K562 (cell line): Measurements from ENCODE around the gene VAC14. TPM values are rescaled to one million over a fixed set of nuclear protein-coding genes. Genes with fewer than 3 reads are reported as not detected.

ENCODE experiments used
- ATAC-seq: fragments of 200-7000 bp; cut with Tn5 transposase; 3 replicates; pipeline ENCODE4 v1.9.1; 2020; ENCODE audit warnings: moderate library complexity
- BruUV-seq: library from RNA; stranded (reverse); fragments of 400-500 nt; replicated peaks from 2 replicates; lab custom pipeline; 2021; lab: Mats Ljungman, UMichigan
- CTCF ChIA-PET: fragments of 300-600 bp; formaldehyde crosslinking; extraction: SDS; loops from one replicate; lab custom pipeline; 2021; ENCODE audit warnings: low intra/inter-chr PET ratio; lab: Yijun Ruan, JAX
- POLR2A ChIA-PET: fragments of 300-600, 350-650 bp; sonication (Branson Sonifier 250); formaldehyde crosslinking; extraction: SDS; loops from one replicate; lab custom pipeline; 2021; ENCODE audit warnings: antibody characterized with exemption, inconsistent platforms; lab: Yijun Ruan, JAX
- DNase-seq, 4 experiments: peaks; one replicate each; pipeline versions ENCODE4 v3.0.0 to v3.0.0-alpha.2; 2011 to 2018; ENCODE audit warnings: low spot score in 3 of 4, mixed read lengths in 3 of 4; ENCODE audit errors: extremely low read depth in 1 of 4
- FAIRE-seq: peaks from 2 replicates; lab custom pipeline; 2011; peaks lifted over from hg19 to GRCh38; lab: Jason Lieb, UNC
- H2AFZ ChIP-seq: 2 replicates; pipeline ENCODE4 v1.6.0; 2011; ENCODE audit warnings: low read depth, low read length, control low read depth, inconsistent platforms
- H3K27ac ChIP-seq: fragments of 200-600 bp; 3 replicates; pipeline ENCODE4 v1.8.0; 2011; ENCODE audit warnings: low read depth, mild to moderate bottlenecking, control low read depth, inconsistent platforms, low read length, moderate library complexity, mixed read lengths; ENCODE audit errors: extremely low read depth
- H3K27me3 ChIP-seq, 2 experiments: fragments of 300-600 bp in 1 of 2; 2 replicates in 1 of 2; 3 replicates in 1 of 2; pipeline versions ENCODE4 v1.6.0 to v1.8.0; 2011; ENCODE audit warnings: inconsistent platforms in 2 of 2, low read length in 2 of 2, mild to moderate bottlenecking in 1 of 2, mixed read lengths in 1 of 2, moderate library complexity in 1 of 2; ENCODE audit not compliant: control insufficient read depth in 2 of 2, insufficient read depth in 2 of 2
- H3K36me3 ChIP-seq: fragments of 300-600 bp; 3 replicates; pipeline ENCODE4 v1.8.0; 2011; ENCODE audit warnings: mild to moderate bottlenecking, low read length, inconsistent platforms; ENCODE audit not compliant: control insufficient read depth, insufficient read depth
- H3K4me1 ChIP-seq, 2 experiments: fragments of 200-600 bp in 1 of 2; replicated peaks in 1 of 2; 2 replicates in 1 of 2; 3 replicates in 1 of 2; pipeline versions ENCODE4 v1.5.1 to v1.8.0; 2011; ENCODE audit warnings: inconsistent platforms in 2 of 2, low read length in 2 of 2, mild to moderate bottlenecking in 1 of 2, mixed read lengths in 1 of 2, moderate library complexity in 1 of 2; ENCODE audit not compliant: control insufficient read depth in 2 of 2, insufficient read depth in 2 of 2
- H3K4me2 ChIP-seq: 2 replicates; pipeline ENCODE4 v1.6.1; 2011; ENCODE audit warnings: low read length, control low read depth, inconsistent platforms, mixed read lengths; ENCODE audit not compliant: insufficient read depth
- H3K4me3 ChIP-seq: fragments of 200-600 bp; sonication (generic), shearing (Covaris generic); 2 replicates; pipeline ENCODE4 v1.5.1; 2016; ENCODE audit warnings: control low read depth, inconsistent platforms
- H3K79me2 ChIP-seq: fragments of 200-600 bp; 3 replicates; pipeline ENCODE4 v1.8.0; 2011; ENCODE audit warnings: low read length, inconsistent platforms; ENCODE audit not compliant: control insufficient read depth, insufficient read depth
- H3K9ac ChIP-seq, 2 experiments: 2 replicates each; pipeline versions ENCODE4 v1.6.0 to v1.6.1; 2011; ENCODE audit warnings: low read depth in 2 of 2, low read length in 2 of 2, control low read depth in 1 of 2, inconsistent platforms in 1 of 2, mild to moderate bottlenecking in 1 of 2, mixed read lengths in 1 of 2; ENCODE audit not compliant: insufficient read depth in 1 of 2
- H3K9me1 ChIP-seq: one replicate; pipeline ENCODE4 v1.6.0; 2011; ENCODE audit warnings: inconsistent platforms, mild to moderate bottlenecking, low read length, moderate library complexity; ENCODE audit not compliant: control insufficient read depth, insufficient read depth
- H3K9me3 ChIP-seq: replicated peaks from 2 replicates; pipeline ENCODE4 v1.5.1; 2011; ENCODE audit warnings: low read depth, low read length, inconsistent platforms; ENCODE audit not compliant: control insufficient read depth, insufficient read depth
- H4K20me1 ChIP-seq: replicated peaks from 2 replicates; pipeline ENCODE4 v1.6.1; 2011; ENCODE audit warnings: low read length, inconsistent platforms, mixed read lengths; ENCODE audit not compliant: control insufficient read depth, insufficient read depth
- ARID3A ChIP-seq: IDR thresholded peaks from 2 replicates; pipeline ENCODE4 v1.6.1; 2012; ENCODE audit warnings: low read depth, low read length, improper control_type of control experiment, borderline replicate concordance
- ETV1 ChIP-seq: fragments of 450-650 bp; conservative IDR thresholded peaks from 2 replicates; pipeline ENCODE4 v1.6.1; 2016; ENCODE audit warnings: missing genetic modification characterization, control low read depth, low read depth, missing compliant biosample characterization
- MYNN ChIP-seq, 2 experiments: sonication (generic); formaldehyde crosslinking in 1 of 2; IDR thresholded peaks; 2 replicates each; pipeline versions ENCODE4 v1.5.0 to v1.6.1; 2016 to 2020; ENCODE audit warnings: antibody characterized with exemption in 1 of 2, missing genetic modification reagents in 1 of 2
- SMARCC2 ChIP-seq: fragments of 450-650 bp; IDR thresholded peaks from 2 replicates; pipeline ENCODE4 v1.6.1; 2017; ENCODE audit warnings: antibody characterized with exemption, moderate library complexity, mild to moderate bottlenecking, low read depth
- ZBTB7A ChIP-seq: IDR thresholded peaks from 2 replicates; pipeline ENCODE4 v1.6.1; 2011; ENCODE audit warnings: low read depth, mild to moderate bottlenecking, low read length, moderate library complexity, borderline replicate concordance; ENCODE audit not compliant: control insufficient read depth
- ZNF431 ChIP-seq: sonication (generic); formaldehyde crosslinking; IDR thresholded peaks from 2 replicates; pipeline ENCODE4 v1.8.0; 2022; ENCODE audit warnings: mild to moderate bottlenecking, missing genetic modification reagents
- whole genome bisulfite sequencing: fragments of 100-300 bp; shearing (Covaris generic); methylation state at CpG from one replicate; pipeline ENCODE4 v1.1.6; 2016; ENCODE audit warnings: low coverage, mixed read lengths; ENCODE audit not compliant: insufficient coverage; ENCODE audit errors: missing lambda C conversion rate; 5-methylcytosine and 5-hydroxymethylcytosine counted together
- in situ Hi-C: fragments of 300-500 bp; cut with MboI; formaldehyde crosslinking; loops from 4 replicates; pipeline ENCODE4 v1.15.0; 2018; ENCODE audit warnings: inconsistent platforms, mixed read lengths
- intact Hi-C: fragments of 100-400 bp; cut with micrococcal nuclease; formaldehyde crosslinking; loops from 2 replicates; pipeline ENCODE4 v1.14.2; 2022
- polyA plus RNA-seq, 8 experiments: library from polyadenylated mRNA; depleted of rRNA in 4 of 8; stranded (reverse) in 5 of 8; unstranded in 3 of 8; fragments of >200 nt; fragmentation: Nextera tagmentation in 2 of 8; fragmentation: Illumina TruSeq in 1 of 8; extraction: Ambion mirVana in 2 of 8; extraction: Trizol in 1 of 8; gene quantifications; 2 replicates each; pipeline versions ENCODE4 v1.2.1 to v1.2.3, GENCODE V29; 2011 to 2014; ENCODE audit warnings: inconsistent platforms in 1 of 8, missing spikeins in 1 of 8
- total RNA-seq, 7 experiments: library from RNA; depleted of rRNA in 6 of 7; stranded (reverse); fragments of >200 nt in 6 of 7; fragmentation: Illumina TruSeq in 2 of 7; extraction: Trizol in 2 of 7; gene quantifications; 2 replicates each; pipeline versions ENCODE4 v1.2.1 to v1.2.3, GENCODE V29; 2011 to 2021; ENCODE audit warnings: low replicate concordance in 1 of 7

Gene VAC14
- total and polyA plus RNA-seq, 9 of the 15 experiments (the other 6 are each of a cell fraction or from before 2014, with no cell fraction given), result 1.3 to 41.6 (median 26.6) TPM

GRCh38 chr16:70661534-70661917 is 139.4 kb downstream of the VAC14 start:
- in situ Hi-C loops (no loop called here), intact Hi-C loops (no loop called here)
- Histone ChIP-seq H2AFZ (no peak overlapping the region), H3K9ac (no peak overlapping the region), H3K79me2 (no peaks in the 10 kb centered on the region), H3K36me3 (peaks cover 34% of the 10 kb centered on the region; the same call in 1 of the 3 replicates), H3K9me3 (no peaks in the 10 kb centered on the region), H3K4me1 (peaks cover 0 to 44% of the 10 kb centered on the region in 2 experiments; a peak in 2 of 5 replicates), H3K4me2 (no peak overlapping the region), H3K27me3 (no peaks in the 10 kb centered on the region), H3K4me3 (no peak overlapping the region), H3K9me1 (no peaks in the 10 kb centered on the region), H4K20me1 (no peaks in the 10 kb centered on the region), H3K27ac (no peak overlapping the region)
- CTCF ChIA-PET, result no interaction called here
- DNase-seq, result no peak
- WGBS, result 69% methylated on average over 14 of the region's 17 CpGs
- TF ChIP-seq ZNF431 (CRISPR knock-in tag) (no peak), ETV1 (tag) (no peak), ARID3A (no peak), SMARCC2 (no peak), ZBTB7A (no peak), MYNN (IDR thresholded peaks at IDR 0.05) (0 out of 2 replicates have a peak, but pooled peaks have one; percentile 35), MYNN (CRISPR knock-in tag; IDR thresholded peaks at IDR 0.05) (no peak)
- no peak for FAIRE-seq
- no peak for ATAC-seq
- BruUV-seq, result no TSS peak
- POLR2A ChIA-PET, result interaction anchor here (0.6 to 0.9 kb wide), 3 partner anchors 13 to 52 kb away, joined by 3 read pairs; partner anchors contain the start of gene IL34
